GM12865 (cell line): ENCODE data around the gene CRLF2.
"Not testable (repeated sequence)": the region's sequence is repeated elsewhere in the genome, so short reads cannot be mapped to it uniquely, and the experiment has no call there.

ENCODE experiments used
- DNase-seq: peaks from one replicate; pipeline ENCODE4 v3.0.0; 2010; ENCODE audit warnings: low read depth
- H3K4me3 ChIP-seq: 2 replicates; pipeline ENCODE4 v1.5.1; 2011; ENCODE audit warnings: mild to moderate bottlenecking, low read depth, low read length, control low read depth
- CTCF ChIP-seq: IDR thresholded peaks from 2 replicates; pipeline ENCODE4 v1.5.1; 2011; ENCODE audit warnings: low read length, control low read depth, low read depth, inconsistent platforms; ENCODE audit not compliant: insufficient read depth; ENCODE audit errors: missing control alignments

CRLF2 gene

DNA sequence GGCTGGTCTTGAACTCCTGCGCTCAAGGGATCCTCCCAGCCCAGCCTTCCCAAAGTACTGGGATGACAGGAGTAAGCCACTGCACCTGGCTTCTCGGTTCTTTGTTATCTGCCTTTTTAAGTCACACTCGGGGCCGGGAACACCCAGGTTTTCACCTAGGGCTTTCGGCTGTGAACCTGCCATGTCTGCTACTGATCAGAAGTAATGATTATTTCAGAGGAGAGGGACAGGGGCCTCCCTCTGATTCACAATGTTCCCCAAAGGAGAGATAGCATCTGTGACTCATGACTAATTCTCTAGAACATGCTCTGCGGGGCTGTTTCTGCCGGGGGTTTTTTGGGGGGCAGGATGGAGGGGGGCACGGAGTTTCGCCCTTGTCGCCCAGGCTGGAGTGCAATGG is 26.9 kb downstream of the CRLF2 start:
- no peak overlapping the region for H3K4me3 ChIP-seq
- no peak for TF ChIP-seq CTCF
- DNase-seq = no peak

DNA sequence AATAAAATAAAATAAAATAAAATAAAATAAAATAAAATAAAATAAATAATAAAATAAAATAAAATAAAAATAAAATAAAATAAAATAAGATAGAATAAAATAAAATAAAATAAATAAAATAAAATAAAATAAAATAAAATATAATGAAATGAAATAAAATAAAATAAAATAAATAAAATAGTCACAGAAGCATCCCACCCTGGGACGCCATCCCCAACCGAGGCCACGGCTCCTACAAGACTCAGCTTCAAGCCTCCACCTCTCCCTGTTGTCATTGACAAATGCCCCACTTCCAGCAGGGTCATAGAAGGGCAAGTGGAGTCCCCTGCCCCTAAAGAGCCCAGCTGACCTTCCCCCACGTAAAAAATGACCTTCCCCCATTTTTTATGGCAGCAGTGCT is 30.2 kb downstream of the CRLF2 start:
- no peak for DNase-seq
- no peak overlapping the region for H3K4me3 ChIP-seq
- TF ChIP-seq CTCF = no peak

- DNase-seq = not testable (repeated sequence)
Observed at GRCh38 chrX:1181661-1182060, 30.8 kb downstream of the CRLF2 start.

DNA sequence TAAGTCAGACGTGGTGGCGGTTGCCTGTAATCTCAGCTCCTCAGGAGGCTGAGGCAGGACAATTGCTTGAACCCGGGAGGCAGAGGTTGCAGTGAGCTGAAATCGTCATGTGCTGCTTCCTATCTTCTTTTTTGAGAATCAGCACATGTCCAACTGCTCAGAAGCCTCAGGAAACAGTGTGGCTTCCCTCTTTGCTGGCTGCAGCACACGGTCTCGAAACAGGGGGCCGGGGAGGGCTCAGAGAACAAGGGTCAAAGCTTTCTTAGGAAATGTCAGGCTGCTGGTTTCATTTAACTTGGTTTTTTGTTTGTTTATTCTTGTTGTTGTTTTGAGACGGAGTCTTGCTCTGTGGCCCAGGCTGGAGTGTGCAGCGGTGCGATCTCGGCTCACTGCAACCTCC is 31.3 kb downstream of the CRLF2 start:
- no peak for DNase-seq
- H3K4me3 ChIP-seq = no peak overlapping the region
- TF ChIP-seq CTCF = no peak

More at GRCh38 chrX:1181661-1182060, 30.8 kb downstream of the CRLF2 start:
- H3K4me3 ChIP-seq = not testable (repeated sequence)

GRCh38 chrX:1178580-1179057 is 33.8 kb downstream of the CRLF2 start:
- no peak for DNase-seq
- no peak for TF ChIP-seq CTCF
- no peak overlapping the region for H3K4me3 ChIP-seq

GRCh38 chrX:1176531-1177320 is 35.7 kb downstream of the CRLF2 start:
- H3K4me3 ChIP-seq, DNase-seq: not testable (repeated sequence)

GRCh38 chrX:1174609-1175545 is 37.6 kb downstream of the CRLF2 start:
- not testable (repeated sequence) for H3K4me3 ChIP-seq, DNase-seq

GRCh38 chrX:1173435-1173834 is 39.0 kb downstream of the CRLF2 start:
- not testable (repeated sequence) for DNase-seq, H3K4me3 ChIP-seq

- no peak overlapping the region; the same call in 1 of the 2 replicates for H3K4me3 ChIP-seq
- no peak for DNase-seq
- no peak for TF ChIP-seq CTCF
Observed at GRCh38 chrX:1172496-1172895, 40.0 kb downstream of the CRLF2 start.

GRCh38 chrX:1171915-1172314 is 40.5 kb downstream of the CRLF2 start:
- DNase-seq = peak; percentile 80
- H3K4me3 ChIP-seq = not testable (repeated sequence)
